NCI-H526 (cell line): ENCODE data around the gene HS2ST1.
A peak's percentile ranks its signal among the peaks of the same experiment; 100 is the strongest.
"Not testable (repeated sequence)": the region's sequence is repeated elsewhere in the genome, so short reads cannot be mapped to it uniquely, and the experiment has no call there.

Experiments used
- DNase-seq, 2 experiments: peaks; one replicate each; lab custom pipeline; 2025; lab: John Stamatoyannopoulos, UW

Gene HS2ST1

DNA sequence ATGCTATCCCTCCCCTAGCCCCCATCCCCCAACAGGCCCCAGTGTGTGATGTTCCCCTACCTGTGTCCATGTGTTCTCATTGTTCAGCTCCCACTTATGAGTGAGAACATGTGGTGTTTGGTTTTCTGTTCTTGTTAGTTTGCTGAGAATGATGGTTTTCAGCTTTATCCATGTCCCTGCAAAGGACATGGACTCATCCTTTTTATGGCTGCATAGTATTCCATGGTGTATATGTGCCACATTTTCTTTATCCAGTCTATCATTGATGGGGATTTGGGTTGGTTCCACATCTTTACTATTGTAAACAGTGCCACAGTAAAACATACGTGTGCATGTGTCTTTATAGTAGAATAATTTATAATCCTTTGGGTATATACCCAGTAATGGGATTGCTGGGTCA, 152.3 kb downstream of the HS2ST1 start:
- DNase-seq = not testable (repeated sequence)

DNA sequence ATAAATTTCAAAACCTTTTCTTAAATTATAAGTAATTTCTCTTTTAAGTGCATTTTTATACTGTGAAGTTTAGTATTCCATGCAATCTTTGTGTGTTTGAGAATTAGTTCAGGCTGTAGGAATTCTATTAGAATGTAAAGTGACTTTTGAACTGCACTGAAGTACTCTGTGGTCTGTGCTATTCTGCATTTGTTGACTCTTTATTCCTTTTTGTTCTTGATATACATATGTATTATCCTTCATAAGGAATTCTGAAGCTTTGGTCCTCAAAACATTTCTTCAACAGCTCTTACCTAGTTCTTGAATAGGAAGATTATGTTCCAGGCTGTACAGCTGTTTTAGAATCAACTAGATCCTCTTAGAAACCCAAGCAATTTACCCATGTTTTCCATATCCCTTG, 158.0 kb downstream of the HS2ST1 start:
- DNase-seq = no peak

DNA sequence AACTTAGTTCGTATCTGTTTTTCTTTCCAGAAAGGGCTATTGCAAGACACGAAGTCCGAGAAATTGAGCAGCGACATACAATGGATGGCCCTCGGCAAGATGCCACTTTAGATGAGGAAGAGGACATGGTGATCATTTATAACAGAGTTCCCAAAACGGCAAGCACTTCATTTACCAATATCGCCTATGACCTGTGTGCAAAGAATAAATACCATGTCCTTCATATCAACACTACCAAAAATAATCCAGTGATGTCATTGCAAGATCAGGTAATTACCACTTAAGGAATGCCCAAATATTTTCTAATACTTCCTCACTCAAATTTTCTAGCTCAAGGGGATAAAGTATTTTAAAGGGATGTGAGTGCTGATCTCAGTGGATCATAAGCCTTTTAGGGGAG, 158.5 kb downstream of the HS2ST1 start:
- DNase-seq = no peak

DNA sequence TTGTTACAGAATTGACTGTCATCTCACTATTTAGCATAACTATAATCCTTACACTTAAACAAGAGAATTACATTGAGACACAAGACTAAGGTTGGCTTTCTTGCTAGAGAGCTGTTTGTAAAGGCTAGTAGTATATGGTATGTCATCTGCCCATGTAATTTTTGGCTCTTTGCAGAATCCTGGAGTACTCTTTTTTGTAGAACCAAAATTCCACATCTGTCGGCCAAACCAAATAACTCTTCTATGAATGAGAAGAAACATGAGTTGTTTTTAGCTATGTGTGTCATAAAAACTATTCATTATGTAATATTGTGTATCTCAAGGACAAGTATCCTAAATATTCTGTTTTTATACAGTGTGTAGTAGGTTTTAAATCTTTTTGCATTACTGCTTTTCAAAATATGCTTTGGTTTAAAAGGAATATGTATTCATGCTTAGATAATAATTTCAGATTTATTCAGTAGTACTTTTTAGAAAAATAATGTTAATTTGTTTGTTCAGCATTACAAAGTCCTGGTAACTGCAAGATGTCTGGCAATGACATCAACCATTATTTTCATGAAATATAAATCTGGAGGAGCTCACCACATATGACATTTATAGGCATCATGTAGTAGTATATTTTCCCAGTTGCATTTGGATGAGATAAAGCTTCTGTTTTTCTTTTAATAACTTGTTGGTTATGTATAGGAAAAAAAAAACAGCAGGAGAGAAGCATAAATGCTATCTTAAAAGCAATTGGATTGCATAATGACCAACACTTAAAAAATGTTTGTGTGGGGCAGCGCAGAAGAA, 159.8 kb downstream of the HS2ST1 start:
- DNase-seq = no peak

DNA sequence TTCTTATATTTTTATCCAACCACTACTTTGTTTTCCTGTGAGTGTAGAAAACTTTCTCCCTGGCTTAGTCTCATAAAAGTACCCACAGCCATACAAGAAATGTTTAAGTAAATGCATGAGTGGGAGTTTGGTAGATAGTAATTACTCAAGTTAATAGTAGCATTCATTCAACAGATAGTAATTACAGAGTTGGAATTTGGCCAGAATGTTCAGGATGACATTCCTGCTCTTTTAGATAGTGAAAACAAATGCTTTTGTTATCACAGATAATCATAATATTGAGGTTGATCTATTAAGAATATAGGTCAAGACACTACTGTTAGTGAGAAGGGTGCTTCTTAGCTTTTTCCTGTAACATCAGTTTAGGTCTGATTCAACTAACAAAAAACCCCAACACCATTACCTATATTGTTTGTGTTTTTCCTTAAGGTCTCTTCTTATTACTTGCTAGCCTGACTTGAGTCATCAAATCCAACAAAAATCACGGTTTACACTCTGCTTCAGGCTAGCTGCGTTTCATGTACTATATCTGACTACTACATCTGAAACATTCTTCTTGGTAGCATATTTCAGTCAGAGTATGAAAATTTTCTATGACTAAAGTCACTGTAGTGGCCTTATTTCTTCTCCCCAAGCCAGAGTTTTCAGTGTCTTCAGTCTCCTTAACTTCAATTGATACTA, 163.7 kb downstream of the HS2ST1 start:
- DNase-seq = no peak

DNA sequence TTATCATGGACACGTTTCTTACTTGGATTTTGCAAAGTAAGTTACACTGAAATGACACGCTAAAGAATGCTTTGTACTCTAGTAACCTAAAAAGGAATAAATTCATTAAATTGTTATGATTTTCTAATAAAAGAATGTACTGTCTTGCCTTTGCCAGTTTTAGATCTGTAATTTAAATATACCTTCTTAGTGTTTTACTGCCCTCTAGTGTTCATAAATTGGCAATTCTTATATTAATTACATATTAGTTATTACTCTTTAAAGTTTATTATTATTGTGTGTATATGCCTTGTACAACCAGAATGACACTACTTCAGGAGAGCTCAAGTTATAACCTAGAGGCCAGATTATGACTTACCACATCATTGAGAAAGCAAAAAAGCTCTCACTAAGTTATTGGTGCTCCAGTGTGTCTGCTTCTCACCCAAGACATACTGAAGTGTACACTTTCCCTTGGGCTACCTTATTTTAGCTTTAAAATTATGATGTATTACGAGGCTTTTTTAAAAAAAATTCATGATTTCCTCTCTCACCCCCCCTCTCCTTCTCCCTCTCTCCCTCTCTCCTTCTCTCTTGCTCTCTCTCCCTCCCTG, 169.9 kb downstream of the HS2ST1 start:
- DNase-seq = peak in 1 of 2 experiments; percentile 51

DNA sequence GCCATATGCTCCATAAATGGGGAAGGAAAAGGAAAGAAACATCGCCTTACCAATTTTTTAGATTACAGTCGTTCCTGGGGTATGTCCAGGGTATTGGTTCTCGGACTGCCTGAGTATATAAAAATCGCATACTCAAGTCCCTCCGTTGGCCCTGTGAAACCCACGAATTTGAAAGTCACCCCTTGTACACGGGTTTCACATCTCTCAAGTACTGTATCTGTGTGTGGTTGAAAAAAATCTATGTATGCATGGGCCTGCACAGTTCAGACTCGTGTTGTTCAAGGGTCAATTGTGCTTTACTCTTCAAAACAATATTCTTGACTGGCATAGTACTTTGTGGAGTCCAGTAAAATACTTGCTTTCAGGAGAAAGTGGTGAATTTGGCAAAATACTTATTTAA, 171.7 kb downstream of the HS2ST1 start:
- no peak for DNase-seq

DNA sequence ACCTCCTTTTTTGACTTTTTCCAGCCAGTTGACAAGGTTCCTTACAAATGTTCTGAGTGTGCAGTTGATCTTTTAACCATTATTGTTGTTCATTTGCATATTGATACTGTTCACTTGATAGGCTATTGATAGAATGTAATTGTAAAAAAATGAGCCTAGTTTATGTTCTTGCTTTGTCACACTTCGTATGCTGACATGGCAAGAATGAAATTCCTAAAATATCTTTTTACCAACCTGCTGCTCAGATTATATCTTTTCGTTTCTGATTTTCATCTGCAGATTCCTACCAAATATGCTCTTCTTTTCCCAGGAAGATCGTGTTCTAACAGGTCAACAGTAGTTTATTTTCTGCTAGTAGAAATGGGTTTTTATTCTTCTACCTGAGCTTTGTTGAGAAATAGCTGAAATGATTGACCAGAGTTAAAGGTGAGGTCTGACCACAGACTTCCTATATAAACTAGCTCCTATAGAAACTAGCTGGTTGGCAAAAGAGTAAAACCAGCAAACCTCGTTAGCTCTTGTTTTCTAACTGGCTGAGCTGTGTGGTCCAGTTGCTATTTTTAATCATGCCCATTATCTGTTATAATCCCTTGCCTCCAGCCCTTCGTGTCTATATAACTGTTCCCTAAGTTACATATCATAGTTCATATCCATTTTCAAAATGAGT, 174.8 kb downstream of the HS2ST1 start:
- no peak for DNase-seq

DNA sequence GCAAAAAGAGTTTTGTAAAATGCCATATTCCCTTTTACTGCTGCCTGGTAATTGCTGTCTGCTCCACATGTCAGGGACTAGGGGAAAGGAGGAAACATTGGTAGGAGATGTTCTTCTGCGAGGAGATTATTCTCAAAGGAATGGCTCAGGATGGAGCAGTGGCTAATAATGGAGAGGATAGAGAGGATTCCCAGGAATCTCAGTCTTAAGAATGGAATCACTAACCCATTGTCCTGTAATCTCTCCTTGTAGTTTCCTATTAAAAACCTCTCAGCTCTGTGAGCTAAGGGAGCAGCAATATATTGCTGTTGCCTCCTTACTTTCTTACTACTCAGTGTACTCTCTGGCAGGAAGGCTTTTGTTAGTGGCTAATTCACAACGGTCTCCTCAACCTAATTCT, 175.4 kb downstream of the HS2ST1 start:
- DNase-seq = no peak

DNA sequence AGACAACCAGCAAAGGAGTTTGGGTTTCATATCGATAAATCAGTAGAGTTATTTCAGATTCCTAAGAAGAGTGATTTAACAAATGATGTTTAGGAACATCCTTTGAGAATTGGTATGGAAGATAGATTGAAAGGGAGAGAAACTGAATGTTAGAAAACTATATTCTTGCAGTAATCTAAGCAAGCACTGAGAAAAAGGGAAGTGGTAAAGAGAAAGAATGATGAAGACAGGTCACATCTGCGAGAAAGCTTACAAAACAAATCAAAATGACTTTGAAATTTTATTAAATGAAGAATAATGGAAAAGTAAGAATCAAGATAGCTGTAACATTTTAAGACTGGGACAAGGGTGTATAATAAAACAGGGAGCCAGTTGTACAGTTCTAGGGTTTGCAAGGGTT, 177.0 kb downstream of the HS2ST1 start:
- DNase-seq = no peak

DNA sequence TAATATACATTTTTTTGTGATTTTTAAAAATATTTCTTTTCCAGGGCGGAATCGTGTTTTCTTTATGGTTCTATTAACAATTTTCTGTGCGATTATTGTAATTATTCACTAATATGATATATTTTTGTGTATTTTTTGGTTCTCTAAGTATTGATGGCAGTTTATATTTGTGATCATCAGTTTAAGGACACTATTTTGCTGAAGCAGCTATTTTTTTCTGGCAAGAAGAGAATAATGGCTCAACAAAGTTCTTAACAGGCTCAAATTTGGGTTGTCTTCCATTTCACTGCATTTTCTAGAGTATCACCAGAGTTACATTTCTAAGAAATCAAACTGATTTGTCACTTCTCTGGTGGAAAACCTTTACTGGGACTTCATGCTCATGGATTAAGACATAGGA, 178.4 kb downstream of the HS2ST1 start:
- DNase-seq = no peak

DNA sequence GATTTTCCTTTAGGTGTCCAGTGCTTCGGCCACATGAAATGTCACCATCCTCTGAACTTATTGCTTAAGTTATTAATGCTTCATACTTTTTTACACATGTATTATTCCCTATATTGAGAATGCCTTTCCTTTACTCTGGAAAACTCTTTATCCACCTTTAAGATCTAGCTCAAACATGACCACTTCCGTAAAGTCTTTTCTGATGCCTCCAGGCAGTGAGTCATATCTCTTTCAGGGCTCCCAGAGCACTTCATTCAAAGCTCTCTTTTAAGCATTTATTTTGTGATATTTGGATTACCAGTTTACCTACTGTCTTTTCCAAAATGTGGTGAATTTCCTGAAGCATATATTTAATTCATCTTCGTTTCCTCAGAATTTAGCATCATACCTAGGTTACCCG, 178.9 kb downstream of the HS2ST1 start:
- no peak for DNase-seq

DNA sequence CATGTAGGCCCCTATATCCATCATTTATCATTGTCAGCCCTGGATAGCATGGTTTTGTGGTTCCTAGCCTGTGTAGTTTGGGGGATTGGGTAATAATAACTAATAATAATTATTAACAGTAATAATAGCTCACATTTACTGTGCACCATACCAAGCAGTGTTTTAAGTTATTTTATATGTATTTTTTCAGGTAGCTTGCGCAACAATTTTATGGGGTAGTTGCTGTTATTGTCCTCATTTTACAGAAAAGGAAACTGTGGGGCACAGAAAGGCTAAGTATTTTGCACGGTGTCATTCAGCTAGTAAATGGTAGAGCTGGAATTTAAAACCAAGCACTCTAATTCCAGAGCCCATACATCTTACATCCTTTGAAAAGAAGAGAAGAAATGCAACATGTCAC, 179.8 kb downstream of the HS2ST1 start:
- DNase-seq = no peak

DNA sequence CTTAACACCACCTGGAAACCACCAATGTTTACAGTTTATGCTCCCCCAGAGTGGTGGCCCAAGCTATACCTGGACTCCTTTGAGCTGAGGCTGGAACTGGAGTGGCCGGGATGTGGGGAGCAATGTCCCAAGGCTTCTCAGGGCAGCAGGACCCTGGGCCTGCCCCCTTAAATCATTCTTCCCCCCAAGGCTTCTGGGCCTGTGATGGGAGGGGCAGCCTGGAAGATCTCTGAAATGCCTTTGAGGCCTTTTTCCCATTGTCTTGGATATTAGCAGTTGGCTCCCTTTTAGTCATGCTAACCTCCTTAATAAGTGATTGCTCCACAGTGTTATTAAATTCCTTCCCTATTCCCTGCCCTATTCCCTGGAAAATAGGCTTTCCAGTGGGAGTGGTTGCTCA, 185.8 kb downstream of the HS2ST1 start:
- DNase-seq = no peak

DNA sequence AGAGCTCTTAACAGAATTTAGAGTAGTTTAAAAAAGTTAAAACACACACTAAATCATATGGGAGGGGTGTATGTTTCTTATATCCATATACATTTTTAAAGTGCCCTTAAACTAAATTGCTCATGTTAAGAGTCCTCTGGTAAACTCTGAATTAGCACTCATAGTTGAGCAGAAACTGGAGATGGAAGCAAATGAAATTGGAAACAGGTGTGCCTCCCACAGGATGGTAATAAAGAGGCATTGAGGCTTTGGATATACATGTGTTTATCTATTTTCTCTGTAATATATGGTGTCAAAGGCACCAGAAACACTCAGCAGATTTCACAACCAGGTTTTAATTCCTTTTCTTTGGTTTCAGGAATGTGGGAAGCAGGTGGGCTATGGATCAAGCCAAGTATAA, 188.6 kb downstream of the HS2ST1 start:
- no peak for DNase-seq

DNA sequence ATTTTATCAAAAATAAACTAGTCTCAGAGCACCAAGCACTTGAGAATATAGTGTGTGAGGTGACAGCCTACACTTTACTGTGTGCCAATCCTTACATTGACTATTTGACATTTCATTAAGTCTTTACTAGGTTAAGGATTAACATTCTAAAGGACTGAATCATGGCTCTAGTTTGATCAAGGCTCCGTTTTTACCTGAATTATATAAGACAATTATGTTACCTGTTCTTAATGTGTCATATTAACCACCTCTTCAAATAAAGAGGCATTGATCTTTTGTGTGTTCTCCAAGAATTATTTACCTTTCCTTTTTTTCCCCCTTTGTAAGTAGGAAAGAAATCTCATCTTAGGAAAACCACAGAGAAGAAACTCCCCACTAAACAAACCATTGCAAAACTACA, 189.7 kb downstream of the HS2ST1 start:
- DNase-seq = no peak

DNA sequence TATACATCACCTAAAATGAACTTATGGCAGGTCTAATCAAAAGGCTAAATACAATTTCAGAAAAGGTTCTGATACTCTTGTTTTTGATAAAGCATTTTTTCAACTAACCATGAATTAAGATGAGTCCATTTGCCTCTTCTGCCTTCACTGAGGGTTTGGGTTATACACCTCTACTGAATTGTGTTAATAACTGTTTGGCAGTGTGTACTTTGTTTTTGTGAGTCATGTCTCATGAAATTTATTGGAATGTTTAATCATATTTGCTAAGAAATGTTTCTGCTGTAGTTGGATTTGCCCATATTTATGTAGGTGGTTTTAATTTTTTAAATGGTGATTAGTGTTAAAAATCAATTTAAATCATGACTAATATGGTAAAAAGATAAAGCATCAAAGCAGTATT, 190.5 kb downstream of the HS2ST1 start:
- DNase-seq = no peak

DNA sequence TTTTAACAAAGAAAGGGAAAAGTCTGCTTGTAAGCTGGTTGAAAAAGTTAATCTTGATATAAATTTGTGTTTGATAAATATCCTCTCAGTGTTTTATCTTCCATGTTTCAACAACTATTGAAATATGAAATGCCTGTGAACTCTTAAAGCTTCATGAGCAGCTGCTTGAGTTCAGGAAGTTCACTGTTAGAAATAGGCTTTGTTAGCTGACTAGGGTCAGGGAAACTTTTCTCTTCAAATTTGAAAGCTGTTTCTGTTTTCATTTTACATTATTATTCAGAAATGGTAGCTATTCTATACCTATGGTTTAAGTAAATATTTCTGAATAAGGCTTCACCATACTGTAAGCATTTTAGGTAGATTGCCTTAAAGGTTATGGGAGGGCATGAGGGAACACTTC, 191.7 kb downstream of the HS2ST1 start:
- no peak for DNase-seq

DNA sequence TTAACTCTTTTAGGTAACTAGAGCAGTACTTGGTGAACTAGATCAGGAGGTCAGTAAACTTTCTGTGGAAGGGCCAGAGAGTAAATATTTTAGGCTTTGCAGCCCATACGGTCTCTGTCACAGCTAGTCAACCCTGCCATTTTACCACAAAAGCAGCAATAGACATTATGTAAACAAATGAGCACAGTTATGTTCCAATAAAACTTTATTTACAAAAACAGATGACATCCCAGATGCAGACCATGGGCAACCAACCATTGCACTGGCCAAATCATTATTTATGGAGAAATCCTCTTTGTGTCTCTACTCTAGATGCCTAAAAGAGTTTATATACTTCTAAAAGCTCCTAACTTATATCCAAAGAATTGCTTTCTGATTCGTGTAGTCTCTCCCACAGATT, 192.4 kb downstream of the HS2ST1 start:
- DNase-seq = peak in 1 of 2 experiments; percentile 11

DNA sequence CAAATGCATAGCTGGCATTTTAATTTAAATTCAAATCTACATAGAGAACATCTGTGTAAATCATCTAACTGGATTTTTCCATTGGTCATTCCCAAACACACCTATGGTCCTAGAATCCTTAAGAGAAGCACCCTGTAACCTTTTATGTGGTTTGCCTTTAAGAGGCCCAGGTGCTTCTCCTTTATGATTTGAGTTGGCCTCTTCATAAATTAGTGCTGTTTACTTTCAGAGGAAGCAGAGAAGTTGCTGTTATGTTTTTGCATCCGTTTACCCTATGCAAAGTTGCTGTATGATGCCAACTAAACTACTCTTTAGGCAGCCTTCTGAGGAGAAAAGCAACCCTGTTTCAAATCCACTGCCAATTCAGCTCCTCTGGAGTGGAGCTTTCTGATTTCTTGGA, 193.8 kb downstream of the HS2ST1 start:
- peak; percentile 91 to 94 for DNase-seq

DNA sequence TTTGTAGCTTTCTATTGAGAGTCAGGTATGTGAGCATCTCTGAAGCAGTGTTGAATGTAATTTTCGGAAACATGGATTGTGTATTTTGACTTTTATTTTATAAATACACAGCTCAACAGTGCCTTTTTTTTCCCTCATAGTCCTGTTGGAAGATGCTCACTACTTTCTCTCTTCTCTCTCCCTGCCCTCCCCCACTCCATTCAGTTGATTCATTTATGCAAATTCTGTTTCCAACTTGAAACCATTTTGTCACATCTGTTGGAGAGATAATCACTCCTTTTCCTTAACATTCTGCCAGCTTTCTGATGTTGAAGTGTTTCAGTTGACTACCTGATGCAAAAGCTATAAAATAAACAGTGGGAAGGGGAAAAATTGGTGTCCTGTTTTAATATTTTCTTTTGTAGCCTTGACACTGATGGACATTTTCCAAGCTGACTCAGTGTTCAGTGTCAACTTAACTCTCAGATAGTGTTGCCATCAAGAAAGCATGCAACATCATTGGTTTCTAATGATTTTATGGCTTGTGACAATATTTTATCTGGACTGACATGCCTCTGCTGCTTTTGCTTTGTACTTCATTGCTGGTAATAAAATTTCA, 194.5 kb downstream of the HS2ST1 start:
- DNase-seq = peak; percentile 83 to 87

DNA sequence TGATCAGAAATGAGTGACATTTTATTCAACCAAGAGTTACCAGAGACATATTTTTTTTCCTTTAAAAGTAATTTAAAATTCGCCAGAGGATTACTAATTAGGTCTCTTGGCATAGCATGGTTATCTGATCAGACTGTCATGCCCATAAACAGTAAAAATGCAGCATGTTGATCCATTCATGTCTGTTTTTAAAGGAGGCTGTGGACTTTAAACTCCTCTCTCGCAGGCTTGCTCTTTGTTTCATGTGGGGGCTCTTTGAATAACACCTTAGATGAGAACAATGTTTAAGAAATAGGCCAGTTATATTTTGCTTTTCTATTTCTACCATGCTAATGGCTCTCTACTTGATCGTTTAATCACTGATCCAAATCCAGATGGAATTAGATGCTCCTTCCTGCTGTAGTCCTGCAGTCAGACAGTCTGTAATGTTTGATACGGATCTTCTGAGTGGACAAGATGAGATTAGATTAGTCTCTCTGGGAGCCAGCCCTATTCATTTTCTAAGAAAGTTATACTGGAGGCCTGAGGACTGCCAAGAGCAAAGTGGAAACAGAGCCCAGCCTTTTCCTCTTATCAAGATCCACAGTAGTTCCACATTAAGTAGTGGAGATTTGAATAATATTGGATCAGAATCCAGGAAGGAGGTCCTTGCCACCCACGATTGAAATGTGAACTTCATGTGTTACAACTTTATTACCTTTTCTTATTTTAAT, 197.4 kb downstream of the HS2ST1 start:
- DNase-seq = peak in 1 of 2 experiments; percentile 24
